Gastroesophageal sphincter (tissue), 4 donors: ENCODE data around the gene KCND3. TPM values are rescaled to one million over a fixed set of nuclear protein-coding genes. Genes with fewer than 3 reads are reported as not detected.
"Not testable (repeated sequence)": the region's sequence is repeated elsewhere in the genome, so short reads cannot be mapped to it uniquely, and the experiment has no call there.

Experiments used
- ATAC-seq: fragments of 150-250 bp; one replicate; pipeline ENCODE4 v1.9.1; 2016; ENCODE audit warnings: mild to moderate bottlenecking, moderate library complexity
- H3K27ac ChIP-seq, 4 donors: fragments of 200-600 bp; sonication (generic) in 3 of 4; 1 replicate in 3 of 4; 2 replicates in 1 of 4; pipeline ENCODE4 v1.5.1; 2016 to 2019
- H3K27me3 ChIP-seq: fragments of 200-600 bp; sonication (generic); one replicate; pipeline ENCODE4 v1.5.1; 2019
- H3K36me3 ChIP-seq, 2 donors: fragments of 200-600 bp; sonication (generic); one replicate each; pipeline ENCODE4 v1.5.1; 2019; ENCODE audit warnings: control low read depth in 1 of 2
- H3K4me1 ChIP-seq, 3 donors: fragments of 200-600 bp; sonication (generic); 1 replicate in 2 of 3; 2 replicates in 1 of 3; pipeline ENCODE4 v1.5.1; 2016 to 2019; ENCODE audit warnings: control low read depth in 2 of 3
- H3K4me3 ChIP-seq, 2 donors: fragments of 200-600 bp; sonication (generic); one replicate each; pipeline ENCODE4 v1.5.1; 2019; ENCODE audit warnings: mild to moderate bottlenecking in 1 of 2, moderate library complexity in 1 of 2
- H3K9me3 ChIP-seq, 3 donors: fragments of 200-600 bp; sonication (generic); one replicate each; pipeline ENCODE4 v1.5.1; 2017 to 2019; ENCODE audit warnings: control low read depth in 2 of 3
- CTCF ChIP-seq, 4 experiments: fragments of 200-600 bp in 2 of 4; fragments of 450-650 bp in 2 of 4; sonication (generic) in 1 of 4; IDR thresholded peaks; one replicate each; pipeline ENCODE4 v1.5.1; 2017 to 2019; ENCODE audit warnings: antibody characterized with exemption in 4 of 4, mild to moderate bottlenecking in 2 of 4, moderate library complexity in 2 of 4
- EP300 ChIP-seq: sonication (generic); formaldehyde crosslinking; IDR thresholded peaks from one replicate; pipeline ENCODE4 v1.6.1; 2017; ENCODE audit warnings: antibody characterized with exemption, mild to moderate bottlenecking
- POLR2A ChIP-seq, 2 donors: fragments of 450-650 bp; IDR thresholded peaks; one replicate each; pipeline ENCODE4 v1.6.1; 2017; ENCODE audit warnings: antibody characterized with exemption in 2 of 2, mild to moderate bottlenecking in 2 of 2, moderate library complexity in 1 of 2
- POLR2AphosphoS5 ChIP-seq: sonication (generic); formaldehyde crosslinking; IDR thresholded peaks from one replicate; pipeline ENCODE4 v1.6.1; 2017; ENCODE audit warnings: antibody characterized with exemption
- WGBS, 2 donors: methylation state at CpG; one replicate each; pipeline ENCODE4 v1.1.5; 2018; ENCODE audit warnings: low coverage in 1 of 2; 5-methylcytosine and 5-hydroxymethylcytosine counted together
- total RNA-seq, 4 donors: library from RNA; depleted of rRNA; stranded (reverse); fragments of >200 nt; gene quantifications; one replicate each; pipeline ENCODE4 v1.1.0, GENCODE V29; 2016

The KCND3 gene
- total RNA-seq, 4 donors from 2014 or later = 36.2 to 58.7 (median 57.4) TPM

GRCh38 chr1:111746614-111746999, 242.9 kb downstream of the KCND3 start:
- Histone ChIP-seq H3K4me1 (peaks cover 0 to 28% (median 0%) of the 10 kb centered on the region in 3 donors), H3K4me3 (no peak overlapping the region), H3K9me3 (no peaks in the 10 kb centered on the region), H3K27me3 (no peaks in the 10 kb centered on the region), H3K36me3 (no peaks in the 10 kb centered on the region), H3K27ac (no peak overlapping the region)
- WGBS, 2 donors = 80 to 100% methylated on average over 1 to 2 of the region's 2 CpGs
- TF ChIP-seq EP300 = no peak
- TF ChIP-seq CTCF (IDR thresholded peaks at IDR 0.05) = no peak
- no peak for TF ChIP-seq POLR2A (IDR thresholded peaks at IDR 0.05)
- no peak for TF ChIP-seq POLR2AphosphoS5
- no peak for ATAC-seq

- WGBS, 2 donors = 84 to 90% methylated on average over 6 to 7 of the region's 9 CpGs
- H3K27ac ChIP-seq = no peak overlapping the region
- no peaks in the 10 kb centered on the region for H3K9me3 ChIP-seq
- TF ChIP-seq POLR2AphosphoS5 (no peak), POLR2A (IDR thresholded peaks at IDR 0.05) (no peak), CTCF (IDR thresholded peaks at IDR 0.05) (no peak), EP300 (no peak)
- peaks cover 0 to 24% (median 0%) of the 10 kb centered on the region in 3 donors for H3K4me1 ChIP-seq
- no peak overlapping the region for H3K4me3 ChIP-seq
- no peaks in the 10 kb centered on the region for H3K36me3 ChIP-seq
- no peak for ATAC-seq
- no peaks in the 10 kb centered on the region for H3K27me3 ChIP-seq
These were observed 243.5 kb downstream of the KCND3 start for GRCh38 chr1:111745675-111746613.

GRCh38 chr1:111743679-111744101, 245.8 kb downstream of the KCND3 start:
- no peak for ATAC-seq

GRCh38 chr1:111742938-111743549, 246.4 kb downstream of the KCND3 start:
- Histone ChIP-seq H3K36me3 (no peaks in the 10 kb centered on the region), H3K4me3 (no peak overlapping the region), H3K27ac (no peak overlapping the region), H3K9me3 (no peaks in the 10 kb centered on the region), H3K4me1 (peaks cover 0 to 27% (median 4%) of the 10 kb centered on the region in 3 donors), H3K27me3 (no peaks in the 10 kb centered on the region)
- ATAC-seq = no peak
- no peak for TF ChIP-seq POLR2AphosphoS5
- TF ChIP-seq POLR2A (IDR thresholded peaks at IDR 0.05) = no peak
- TF ChIP-seq CTCF (IDR thresholded peaks at IDR 0.05) = no peak
- WGBS, 2 donors = 55 to 60% methylated on average over 4 to 5 of the region's 5 CpGs

More at GRCh38 chr1:111743679-111744101, 245.8 kb downstream of the KCND3 start:
- Histone ChIP-seq H3K27me3 (no peaks in the 10 kb centered on the region), H3K36me3 (no peaks in the 10 kb centered on the region), H3K9me3 (no peaks in the 10 kb centered on the region), H3K27ac (no peak overlapping the region), H3K4me1 (peaks cover 0 to 27% (median 0%) of the 10 kb centered on the region in 3 donors), H3K4me3 (no peak overlapping the region)
- TF ChIP-seq POLR2A (IDR thresholded peaks at IDR 0.05) = no peak
- TF ChIP-seq CTCF (IDR thresholded peaks at IDR 0.05) = no peak
- TF ChIP-seq POLR2AphosphoS5 = no peak
- no peak for TF ChIP-seq EP300
- 40 to 78% methylated on average over 1 to 2 of the region's 3 CpGs for WGBS, 2 donors

- ATAC-seq, H3K27me3 ChIP-seq, H3K36me3 ChIP-seq, H3K27ac ChIP-seq, H3K9me3 ChIP-seq, H3K4me3 ChIP-seq: not testable (repeated sequence)
- peaks cover 0 to 32% (median 12%) of the 10 kb centered on the region in 3 donors for H3K4me1 ChIP-seq
- 86 to 93% methylated on average over 10 to 14 of the region's 14 CpGs for WGBS, 2 donors
These were observed 247.2 kb downstream of the KCND3 start for GRCh38 chr1:111742292-111742691.
